GM18505 (cell line): Measurements from ENCODE around the gene RAD51B.

Experiments used
- ATAC-seq: cut with Tn5 transposase; IDR thresholded peaks from one replicate; pipeline ENCODE4 v1.9.1; 2021; ENCODE audit not compliant: unreplicated experiment
- POLR2A ChIP-seq: IDR thresholded peaks from 4 replicates; pipeline ENCODE4 v1.6.1; 2011; ENCODE audit warnings: borderline replicate concordance; ENCODE audit not compliant: insufficient read depth, insufficient read length; ENCODE audit errors: extremely low read depth

RAD51B gene

DNA sequence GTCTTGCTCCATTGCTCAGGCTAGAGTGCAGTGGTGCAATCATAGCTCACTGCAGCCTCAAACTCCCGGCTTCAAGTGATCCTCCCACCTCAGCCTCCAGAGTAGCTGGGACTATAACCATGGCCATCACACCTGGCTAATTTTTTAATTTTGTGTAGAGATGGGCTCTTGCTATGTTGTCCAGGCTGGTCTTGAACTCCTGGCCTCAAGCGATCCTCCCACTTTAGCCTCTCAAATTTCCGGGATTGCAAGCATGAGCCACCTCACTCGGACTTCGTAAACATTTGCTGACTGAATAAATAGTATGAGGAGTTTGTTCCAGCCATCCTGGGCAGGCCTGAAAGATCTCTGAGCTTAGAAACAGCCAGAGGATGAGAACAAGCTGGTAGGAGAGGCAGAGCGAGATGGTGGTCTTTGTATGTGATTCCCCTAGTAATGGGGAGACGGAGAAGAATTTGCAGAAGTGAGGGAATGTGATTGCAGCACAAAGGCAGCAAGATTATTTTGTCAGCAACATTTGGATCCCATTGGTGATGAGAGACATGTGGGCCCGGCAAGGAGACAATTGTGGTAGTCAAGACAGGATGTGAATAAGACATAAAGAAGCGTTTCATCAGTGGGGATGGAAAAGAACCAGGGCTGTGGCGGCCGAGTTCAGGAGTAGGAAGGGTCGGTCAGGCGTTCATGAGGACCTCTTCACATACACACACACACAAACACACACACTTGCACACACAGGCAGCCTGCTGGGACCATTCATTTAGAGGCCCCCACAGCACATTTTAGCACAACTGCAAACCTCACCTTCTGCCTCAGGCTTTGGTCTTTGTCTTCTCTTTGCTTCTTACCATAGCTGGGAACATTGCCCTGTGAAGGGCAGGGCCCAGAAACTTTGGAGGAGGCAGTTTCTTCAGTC, 817.8 kb downstream of the RAD51B start:
- TF ChIP-seq POLR2A, result no peak
- no peak for ATAC-seq

DNA sequence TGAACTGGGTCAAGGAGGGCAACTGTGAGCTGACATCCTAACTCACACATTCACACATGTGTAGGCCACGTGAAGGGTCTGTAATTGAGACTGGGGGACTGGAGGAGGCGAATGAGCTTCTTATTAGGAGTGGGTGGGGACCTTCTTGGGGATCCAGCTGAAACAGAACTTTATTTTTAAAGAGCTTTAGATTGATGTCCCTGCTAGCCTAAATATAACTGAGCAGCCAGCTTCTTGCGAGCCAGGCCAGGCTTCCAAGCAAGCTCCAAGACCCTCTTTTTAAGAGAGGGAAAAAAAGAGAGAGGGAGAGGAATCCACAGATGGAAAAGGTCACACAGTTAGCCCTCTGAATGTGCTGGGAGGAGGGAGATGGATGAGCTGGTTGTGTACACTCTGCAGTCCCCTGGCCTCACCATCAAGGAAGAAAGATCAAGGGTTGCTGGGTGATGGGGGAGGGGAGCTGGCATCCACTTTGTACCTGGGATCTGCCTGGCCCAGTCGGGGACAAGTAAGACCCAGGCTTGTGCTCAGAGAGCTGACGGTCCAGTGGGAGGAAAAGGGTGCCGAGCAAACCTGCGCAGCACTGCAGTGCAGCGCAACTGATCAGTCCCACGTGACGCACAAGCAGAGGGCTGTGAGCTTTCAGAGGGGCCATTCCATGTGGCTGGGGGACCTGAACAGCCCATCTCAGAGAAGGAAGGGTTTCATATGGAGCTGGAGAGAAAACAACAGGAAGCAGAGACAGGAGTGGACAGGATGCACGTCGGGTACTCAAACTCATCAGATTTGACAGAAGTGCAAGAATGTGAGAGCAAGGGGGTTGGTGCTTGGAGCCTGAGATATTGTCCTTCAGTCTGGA, 818.8 kb downstream of the RAD51B start:
- no peak for ATAC-seq
- no peak for TF ChIP-seq POLR2A

DNA sequence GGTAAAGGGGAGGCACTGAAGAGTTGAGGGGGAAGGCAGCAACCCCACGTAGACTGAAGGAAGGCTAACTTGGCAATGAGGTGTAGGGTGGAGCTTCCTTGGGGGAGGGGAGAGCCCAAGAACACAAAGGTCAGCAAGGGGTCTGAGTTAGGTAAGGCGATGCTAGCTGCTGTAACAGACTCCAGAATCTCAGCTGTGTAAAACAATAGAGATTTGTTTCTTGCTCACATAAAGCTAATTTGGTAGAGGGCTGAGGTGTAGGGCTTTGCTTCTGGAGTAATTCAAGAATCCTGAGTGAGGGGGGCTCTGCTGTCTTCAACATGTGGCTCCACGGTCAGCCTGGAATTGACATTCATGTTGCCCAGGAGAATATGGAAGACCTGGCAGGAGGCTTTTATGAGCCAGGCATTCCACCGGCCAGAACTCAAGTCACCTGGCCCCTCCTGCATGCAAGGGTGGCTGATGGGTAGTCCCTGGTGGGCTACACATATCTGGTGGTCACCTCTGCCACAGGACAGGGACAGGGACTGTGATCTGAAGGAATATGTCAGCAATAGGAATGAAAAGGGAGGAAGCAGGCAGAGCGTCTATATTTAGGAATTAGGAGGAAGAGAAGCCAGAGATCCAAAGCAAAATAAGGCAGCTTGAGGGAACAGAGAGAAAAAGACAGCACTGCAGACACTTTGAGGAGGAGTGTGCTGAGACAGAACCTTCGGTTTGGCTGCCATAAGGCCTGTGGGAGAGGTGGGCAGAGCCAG, 819.6 kb downstream of the RAD51B start:
- no peak for TF ChIP-seq POLR2A
- ATAC-seq, result no peak

DNA sequence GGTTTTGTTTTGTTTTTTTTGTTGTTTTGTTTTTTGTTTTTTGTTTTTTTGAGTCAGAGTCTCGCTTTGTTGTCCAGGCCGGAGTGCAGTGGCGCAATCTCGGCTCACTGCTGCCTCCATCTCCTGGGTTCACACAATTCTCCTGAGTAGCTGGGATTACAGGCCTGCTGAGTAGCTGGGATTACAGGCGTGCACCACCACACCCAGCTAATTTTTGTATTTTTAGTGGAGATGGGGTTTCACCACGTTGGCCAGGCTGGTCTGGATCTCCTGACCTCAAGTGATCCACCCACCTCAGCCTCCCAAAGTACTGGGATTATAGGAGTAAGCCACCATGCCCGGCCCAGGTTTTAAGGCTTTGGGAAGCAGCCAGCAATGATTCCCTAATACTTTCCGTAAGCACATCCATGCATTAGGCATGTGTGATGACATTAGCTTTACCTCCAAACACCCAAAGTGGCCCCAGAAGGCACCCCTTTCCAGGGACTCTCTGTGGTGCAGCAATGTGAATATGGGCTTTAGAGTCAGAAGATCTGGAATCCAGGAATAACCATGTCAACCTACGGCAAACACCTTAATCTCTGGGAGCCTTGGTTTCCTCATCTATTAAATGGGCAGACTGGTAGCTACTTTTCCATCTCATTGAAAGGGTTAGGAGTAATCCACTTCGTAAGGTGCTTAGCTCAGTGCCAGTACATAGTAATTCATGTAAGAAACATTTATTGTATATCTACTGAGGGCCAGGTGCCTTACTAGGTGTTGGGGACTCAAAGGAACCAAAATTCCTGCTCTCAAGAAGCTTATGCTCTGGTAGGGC, 820.4 kb downstream of the RAD51B start:
- no peak for TF ChIP-seq POLR2A
- ATAC-seq, result no peak

DNA sequence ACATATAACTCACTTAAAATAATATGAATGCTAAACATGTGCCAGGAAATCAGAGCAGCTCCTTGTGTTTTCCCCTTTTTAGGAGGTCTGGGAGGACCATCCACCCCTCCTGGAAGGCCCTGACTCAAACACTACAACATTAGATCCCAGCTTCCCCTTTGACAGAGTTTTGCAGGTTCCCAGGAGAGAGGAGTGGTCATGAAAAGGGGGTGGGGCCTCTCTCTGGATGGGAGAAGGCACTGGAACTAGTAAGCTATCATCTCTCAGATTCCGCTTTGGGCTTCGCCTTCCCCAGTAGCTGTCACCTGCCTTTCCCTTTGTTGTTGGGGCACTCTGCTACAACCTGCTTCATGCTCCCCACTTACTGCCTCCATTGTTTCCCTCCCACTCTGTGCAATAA, 824.1 kb downstream of the RAD51B start:
- no peak for TF ChIP-seq POLR2A

GRCh38 chr14:68644101-68644500, 824.5 kb downstream of the RAD51B start:
- TF ChIP-seq POLR2A, result no peak
- ATAC-seq, result no peak

More for the DNA sequence above, 824.1 kb downstream of the RAD51B start:
- ATAC-seq, result no peak

- no peak for ATAC-seq
- no peak for TF ChIP-seq POLR2A
Observed at GRCh38 chr14:68645371-68645770, 825.8 kb downstream of the RAD51B start.

GRCh38 chr14:68649476-68650189, 830.1 kb downstream of the RAD51B start:
- TF ChIP-seq POLR2A, result no peak
- ATAC-seq, result no peak

DNA sequence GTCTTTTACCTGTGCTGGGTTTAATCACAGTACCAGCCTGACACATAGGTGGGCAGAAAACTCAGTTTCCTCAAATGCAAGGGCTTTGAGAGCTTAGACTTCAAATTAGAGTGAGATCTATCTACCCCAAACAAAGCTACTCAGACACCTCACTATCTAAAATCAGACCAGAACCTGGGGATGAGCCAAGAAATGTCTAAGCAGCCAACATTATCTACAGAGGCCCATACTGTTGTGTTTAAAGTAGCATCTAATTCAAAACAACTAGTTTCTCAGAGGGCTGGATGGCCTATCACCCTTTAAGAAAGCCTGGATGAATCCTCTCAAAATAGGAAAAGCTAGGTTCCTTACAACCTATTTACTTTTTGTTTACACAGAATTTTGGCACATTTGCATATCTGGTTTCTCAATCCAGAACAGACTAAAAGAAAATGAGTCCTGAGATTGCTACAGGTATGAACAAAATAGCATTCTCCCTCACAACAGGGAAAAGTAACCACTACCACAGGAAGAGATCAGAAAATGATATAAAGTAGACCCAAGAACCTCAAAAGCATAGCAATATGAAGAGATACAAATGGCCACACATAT, 830.9 kb downstream of the RAD51B start:
- TF ChIP-seq POLR2A, result no peak
- no peak for ATAC-seq

GRCh38 chr14:68651075-68651474, 831.5 kb downstream of the RAD51B start:
- no peak for TF ChIP-seq POLR2A
- ATAC-seq, result no peak

DNA sequence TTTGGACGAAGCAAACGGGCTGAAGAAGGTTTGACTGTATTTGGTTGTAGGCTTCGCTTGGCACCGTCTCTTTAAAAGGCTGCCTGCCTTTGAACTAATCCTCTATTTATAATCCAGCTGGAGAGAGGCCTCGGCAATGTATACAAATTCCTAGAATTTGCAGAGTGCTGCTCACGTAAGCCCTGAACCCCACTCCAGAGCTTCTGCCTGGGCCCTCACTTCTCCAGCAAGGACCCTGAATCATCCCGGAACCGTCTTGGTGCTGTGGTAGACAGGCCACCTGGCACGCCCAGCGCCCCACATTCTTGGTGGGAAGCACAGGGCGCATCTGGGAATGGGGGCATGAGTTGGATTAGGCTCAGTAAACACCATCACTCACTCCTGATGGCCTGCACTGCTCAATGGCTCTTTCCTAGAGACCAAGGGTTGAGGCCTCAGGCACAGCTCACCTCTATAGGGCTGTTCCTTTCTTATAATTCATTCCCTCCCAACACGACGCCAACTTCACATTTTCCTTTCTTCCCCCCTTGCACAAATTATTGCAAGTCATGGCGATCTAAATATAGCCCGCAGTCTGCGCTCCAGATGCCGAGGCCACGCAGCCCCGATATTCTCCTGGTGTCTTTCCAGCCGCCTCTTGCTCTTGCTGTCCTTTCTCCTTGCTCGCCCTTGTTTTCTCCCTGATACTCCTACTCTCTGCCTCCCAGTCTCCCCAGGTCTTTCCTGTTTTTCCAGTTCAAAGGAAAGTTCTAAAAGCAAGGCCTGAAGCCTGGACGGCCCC, 832.3 kb downstream of the RAD51B start:
- TF ChIP-seq POLR2A, result no peak
- ATAC-seq, result no peak

- no peak for ATAC-seq
- no peak for TF ChIP-seq POLR2A
Observed at GRCh38 chr14:68652433-68652690, 832.8 kb downstream of the RAD51B start.

GRCh38 chr14:68653108-68653507, 833.5 kb downstream of the RAD51B start:
- no peak for TF ChIP-seq POLR2A
- no peak for ATAC-seq
